HG03378 (cell line): ENCODE measurements around the gene MLEC.
"Not testable (repeated sequence)": the region's sequence is repeated elsewhere in the genome, so short reads cannot be mapped to it uniquely, and the experiment has no call there.

Source experiments
- ATAC-seq: cut with Tn5 transposase; IDR thresholded peaks from one replicate; pipeline ENCODE4 v1.9.1; 2021; ENCODE audit warnings: mild to moderate bottlenecking, moderate library complexity; ENCODE audit not compliant: unreplicated experiment

MLEC gene

GRCh38 chr12:120662879-120663278, 24.1 kb upstream of the MLEC start:
- ATAC-seq = no peak

- no peak for ATAC-seq
Observed at GRCh38 chr12:120663741-120664140, 23.2 kb upstream of the MLEC start.

GRCh38 chr12:120666571-120667390, 20.2 kb upstream of the MLEC start:
- no peak for ATAC-seq

GRCh38 chr12:120668091-120668867, 18.7 kb upstream of the MLEC start:
- no peak for ATAC-seq

GRCh38 chr12:120668868-120669840, 17.8 kb upstream of the MLEC start:
- ATAC-seq = peak; percentile 58

GRCh38 chr12:120670237-120670636, 16.7 kb upstream of the MLEC start:
- ATAC-seq = not testable (repeated sequence)

- no peak for ATAC-seq
Observed at GRCh38 chr12:120670667-120671066, 16.3 kb upstream of the MLEC start.

- ATAC-seq = no peak
Observed at GRCh38 chr12:120674097-120674636, 12.8 kb upstream of the MLEC start.

GRCh38 chr12:120677765-120678473, 9.0 kb upstream of the MLEC start:
- ATAC-seq = peak; percentile 59

- no peak for ATAC-seq
Observed at GRCh38 chr12:120678572-120678971, 8.4 kb upstream of the MLEC start.

- ATAC-seq = no peak
Observed at GRCh38 chr12:120680165-120680738, 6.7 kb upstream of the MLEC start.

GRCh38 chr12:120684523-120684932, 2.4 kb upstream of the MLEC start:
- no peak for ATAC-seq

- ATAC-seq = no peak
Observed at GRCh38 chr12:120685522-120685921, 1.4 kb upstream of the MLEC start.

GRCh38 chr12:120686151-120686689, 729 bp upstream of the MLEC start:
- peak; percentile 60 for ATAC-seq

- ATAC-seq = no peak
Observed at GRCh38 chr12:120687578-120688289, 785 bp downstream of the MLEC start.

GRCh38 chr12:120688527-120689071, 1.6 kb downstream of the MLEC start:
- ATAC-seq = no peak

GRCh38 chr12:120689397-120690082, 2.6 kb downstream of the MLEC start:
- no peak for ATAC-seq

- ATAC-seq = no peak
Observed at GRCh38 chr12:120690083-120690450, 3.1 kb downstream of the MLEC start.
